ENCODE results near the gene HORMAD2.

GRCh38 chr22:30094804-30095203, 14.5 kb downstream of the HORMAD2 start:
- no peak for TF ChIP-seq CTCF (conservative IDR thresholded peaks at IDR 0.05)
- no peak for TF ChIP-seq EZH2 (IDR thresholded peaks at IDR 0.05; ENCODE audit: low read depth)
